HEK293T (cell line): ENCODE measurements around the gene NSFL1C.

ENCODE experiments used
- ARNT ChIP-seq: fragments of 450-650 bp; IDR thresholded peaks from 2 replicates; pipeline ENCODE4 v1.6.1; 2017; ENCODE audit warnings: mild to moderate bottlenecking
- BHLHE40 ChIP-seq: fragments of 450-650 bp; IDR thresholded peaks from 2 replicates; pipeline ENCODE4 v1.6.1; 2016; ENCODE audit warnings: mild to moderate bottlenecking, moderate library complexity, borderline replicate concordance
- ELF4 ChIP-seq: fragments of 450-650 bp; IDR thresholded peaks from 2 replicates; pipeline ENCODE4 v1.6.1; 2017; ENCODE audit warnings: antibody characterized with exemption
- FOXA1 ChIP-seq: fragments of 450-650 bp; IDR thresholded peaks from 2 replicates; pipeline ENCODE4 v1.6.1; 2016; ENCODE audit warnings: mild to moderate bottlenecking
- FOXK2 ChIP-seq: fragments of 450-650 bp; IDR thresholded peaks from 2 replicates; pipeline ENCODE4 v1.6.1; 2016; ENCODE audit warnings: mild to moderate bottlenecking
- FOXM1 ChIP-seq: fragments of 450-650 bp; IDR thresholded peaks from 2 replicates; pipeline ENCODE4 v1.6.1; 2017; ENCODE audit warnings: mild to moderate bottlenecking, borderline replicate concordance
- NFRKB ChIP-seq: fragments of 450-650 bp; IDR thresholded peaks from 2 replicates; pipeline ENCODE4 v1.6.1; 2016; ENCODE audit warnings: mild to moderate bottlenecking, moderate library complexity
- PKNOX1 ChIP-seq: fragments of 450-650 bp; IDR thresholded peaks from 2 replicates; pipeline ENCODE4 v1.6.1; 2016
- SP1 ChIP-seq: fragments of 450-650 bp; IDR thresholded peaks from 2 replicates; pipeline ENCODE4 v1.6.1; 2017
- SUZ12 ChIP-seq: fragments of 450-650 bp; IDR thresholded peaks from 2 replicates; pipeline ENCODE4 v1.6.1; 2016; ENCODE audit warnings: mild to moderate bottlenecking
- TARDBP ChIP-seq: fragments of 450-650 bp; IDR thresholded peaks from 2 replicates; pipeline ENCODE4 v1.6.1; 2016
- ZNF384 ChIP-seq: fragments of 450-650 bp; IDR thresholded peaks from 2 replicates; pipeline ENCODE4 v1.6.1; 2016

- no peak for TF ChIP-seq PKNOX1
- no peak for TF ChIP-seq FOXM1
- TF ChIP-seq NFRKB, result no peak
- TF ChIP-seq BHLHE40, result no peak
- no peak for TF ChIP-seq FOXK2
- no peak for TF ChIP-seq FOXA1
- no peak for TF ChIP-seq ZNF384
- TF ChIP-seq SUZ12, result no peak
- TF ChIP-seq ELF4, result no peak
- no peak for TF ChIP-seq TARDBP
- no peak for TF ChIP-seq SP1
- no peak for TF ChIP-seq ARNT
Observed at GRCh38 chr20:1509237-1509636, 42.6 kb upstream of the NSFL1C start.
